Measurements from ENCODE around the gene PLPP4. TPM values are rescaled to one million over a fixed set of nuclear protein-coding genes. Genes with fewer than 3 reads are reported as not detected.

The PLPP4 gene
- total RNA-seq, 4 donors from 2014 or later = 0.60 TPM; not detected in 3

DNA sequence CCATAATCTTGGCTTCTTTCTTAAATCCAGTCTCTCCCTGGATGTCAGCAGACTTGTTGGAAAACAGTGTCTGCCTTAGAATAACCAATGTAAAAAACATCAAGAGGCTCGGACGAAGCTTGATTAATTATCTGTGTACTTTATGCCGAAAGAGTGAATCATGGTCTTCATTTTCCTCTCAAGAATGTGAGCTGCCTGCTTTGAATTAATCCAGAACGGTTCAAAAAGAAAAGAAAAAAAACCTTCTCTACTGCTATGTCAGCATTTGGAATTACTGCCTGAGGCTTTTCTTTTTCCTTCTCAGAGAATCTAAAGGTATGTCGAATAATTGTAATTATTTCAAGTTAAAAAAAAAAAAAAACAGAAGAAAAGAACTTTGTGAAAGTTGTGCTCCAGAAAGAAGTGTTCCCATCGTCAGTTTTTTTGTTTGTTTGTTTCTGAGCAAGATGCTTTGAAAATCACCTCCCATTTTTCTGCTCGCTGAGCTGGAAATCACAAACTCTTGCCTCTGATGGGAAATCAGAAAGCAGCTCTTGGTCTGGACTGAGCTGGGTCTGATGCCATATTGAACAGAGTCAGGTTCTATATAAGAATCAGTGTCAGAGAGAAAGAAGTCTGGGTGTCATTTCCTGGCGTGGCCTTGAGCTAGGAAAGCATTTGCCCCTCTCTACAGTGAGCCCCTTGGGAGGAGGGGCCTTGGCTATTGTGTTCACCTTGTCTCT is 20.2 kb downstream of the PLPP4 start:
- Histone ChIP-seq H3K4me1 (no peaks in the 10 kb centered on the region), H3K9me3 (no peaks in the 10 kb centered on the region), H3K36me3 (no peaks in the 10 kb centered on the region), H3K27me3 (no peaks in the 10 kb centered on the region), H3K4me3 (no peak overlapping the region), H3K27ac (no peak overlapping the region)
- no peak for DNase-seq (ENCODE audit: low spot score in 2 of 2)
- 38% methylated on average over 8 of the region's 8 CpGs for whole genome bisulfite sequencing
- TF ChIP-seq EP300 (IDR thresholded peaks at IDR 0.05) (no peak), POLR2AphosphoS5 (IDR thresholded peaks at IDR 0.05) (no peak), POLR2A (IDR thresholded peaks at IDR 0.05) (no peak)
- TF ChIP-seq, protein P1, sequence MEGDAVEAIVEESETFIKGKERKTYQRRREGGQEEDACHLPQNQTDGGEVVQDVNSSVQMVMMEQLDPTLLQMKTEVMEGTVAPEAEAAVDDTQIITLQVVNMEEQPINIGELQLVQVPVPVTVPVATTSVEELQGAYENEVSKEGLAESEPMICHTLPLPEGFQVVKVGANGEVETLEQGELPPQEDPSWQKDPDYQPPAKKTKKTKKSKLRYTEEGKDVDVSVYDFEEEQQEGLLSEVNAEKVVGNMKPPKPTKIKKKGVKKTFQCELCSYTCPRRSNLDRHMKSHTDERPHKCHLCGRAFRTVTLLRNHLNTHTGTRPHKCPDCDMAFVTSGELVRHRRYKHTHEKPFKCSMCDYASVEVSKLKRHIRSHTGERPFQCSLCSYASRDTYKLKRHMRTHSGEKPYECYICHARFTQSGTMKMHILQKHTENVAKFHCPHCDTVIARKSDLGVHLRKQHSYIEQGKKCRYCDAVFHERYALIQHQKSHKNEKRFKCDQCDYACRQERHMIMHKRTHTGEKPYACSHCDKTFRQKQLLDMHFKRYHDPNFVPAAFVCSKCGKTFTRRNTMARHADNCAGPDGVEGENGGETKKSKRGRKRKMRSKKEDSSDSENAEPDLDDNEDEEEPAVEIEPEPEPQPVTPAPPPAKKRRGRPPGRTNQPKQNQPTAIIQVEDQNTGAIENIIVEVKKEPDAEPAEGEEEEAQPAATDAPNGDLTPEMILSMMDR (IDR thresholded peaks at IDR 0.05) = no peak

DNA sequence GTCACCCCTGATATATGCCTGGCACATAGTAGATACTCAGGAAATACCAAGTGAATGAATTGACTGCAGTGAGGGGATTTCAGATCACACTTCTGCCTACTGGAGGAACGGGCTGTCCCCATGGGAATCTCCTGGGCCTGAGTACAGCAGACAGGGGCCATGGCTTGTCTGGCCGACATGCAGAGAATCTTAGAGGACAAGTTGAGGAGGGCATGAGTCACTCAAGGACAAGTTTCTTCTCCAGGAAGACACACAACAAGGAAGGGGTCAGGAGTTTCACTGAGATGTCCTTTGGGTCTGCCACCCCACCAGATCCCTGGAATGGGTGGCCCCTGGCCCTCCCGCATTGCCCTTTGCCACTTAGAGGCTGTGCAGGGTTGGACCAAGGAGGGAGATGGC is 20.7 kb downstream of the PLPP4 start:
- Histone ChIP-seq H3K9me3 (no peaks in the 10 kb centered on the region), H3K4me3 (no peak overlapping the region), H3K27me3 (no peaks in the 10 kb centered on the region), H3K36me3 (no peaks in the 10 kb centered on the region), H3K27ac (no peak overlapping the region), H3K4me1 (no peaks in the 10 kb centered on the region)
- no peak for DNase-seq (ENCODE audit: low spot score in 2 of 2)
- 52% methylated on average over 3 of the region's 3 CpGs for WGBS
- TF ChIP-seq, protein P1 (IDR thresholded peaks at IDR 0.05) = no peak
- TF ChIP-seq EP300 (IDR thresholded peaks at IDR 0.05) (no peak), POLR2AphosphoS5 (IDR thresholded peaks at IDR 0.05) (no peak), POLR2A (IDR thresholded peaks at IDR 0.05) (no peak)

DNA sequence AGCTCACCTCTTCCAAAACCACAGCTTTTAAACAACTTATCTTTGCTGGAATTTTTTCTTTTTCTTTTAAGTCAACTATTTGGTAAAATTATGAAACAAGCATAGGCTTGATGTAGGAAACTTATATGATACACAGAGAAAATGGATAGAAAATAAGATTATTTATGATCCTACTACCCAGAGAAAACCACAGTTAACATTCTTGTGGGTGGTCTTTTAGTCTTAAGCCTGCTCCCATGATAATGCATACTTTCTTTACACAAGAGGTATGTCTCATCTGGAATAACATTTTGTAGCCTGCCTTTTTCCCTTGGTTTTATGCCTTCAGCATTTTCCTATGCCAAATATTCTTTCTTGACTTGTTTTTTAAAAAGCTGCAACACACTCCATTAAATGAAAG is 21.4 kb downstream of the PLPP4 start:
- TF ChIP-seq POLR2A (IDR thresholded peaks at IDR 0.05) (no peak), POLR2AphosphoS5 (IDR thresholded peaks at IDR 0.05) (no peak), EP300 (IDR thresholded peaks at IDR 0.05) (no peak)
- TF ChIP-seq, protein P1 (IDR thresholded peaks at IDR 0.05) = no peak
- DNase-seq (ENCODE audit: low spot score in 2 of 2) = no peak
- no peak overlapping the region for H3K4me3 ChIP-seq
- H3K27me3 ChIP-seq = no peaks in the 10 kb centered on the region
- no peaks in the 10 kb centered on the region for H3K9me3 ChIP-seq
- H3K27ac ChIP-seq = no peak overlapping the region
- H3K4me1 ChIP-seq = no peaks in the 10 kb centered on the region
- no peaks in the 10 kb centered on the region for H3K36me3 ChIP-seq

DNA sequence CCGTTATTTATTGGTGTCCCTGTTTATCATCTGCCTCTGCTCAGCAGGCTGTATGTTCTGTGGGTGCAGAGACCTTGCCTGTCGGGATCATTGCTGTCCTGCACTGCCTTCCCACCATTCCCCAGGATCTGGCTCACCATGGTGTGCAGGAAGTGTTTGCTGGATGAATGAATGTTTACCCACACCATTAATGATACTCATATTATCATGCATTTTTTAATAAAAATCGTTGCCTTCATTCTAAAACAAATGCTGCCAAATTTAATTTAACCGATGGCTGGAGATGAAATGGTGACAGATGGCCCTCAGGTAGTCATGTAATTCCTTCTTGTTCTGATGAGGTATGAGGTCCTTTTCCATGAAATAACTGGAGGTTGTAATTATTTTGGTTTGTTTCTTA is 22.5 kb downstream of the PLPP4 start:
- H3K4me1 ChIP-seq = no peaks in the 10 kb centered on the region
- DNase-seq (ENCODE audit: low spot score in 2 of 2) = no peak
- 68% methylated on average over 4 of the region's 4 CpGs for WGBS

DNA sequence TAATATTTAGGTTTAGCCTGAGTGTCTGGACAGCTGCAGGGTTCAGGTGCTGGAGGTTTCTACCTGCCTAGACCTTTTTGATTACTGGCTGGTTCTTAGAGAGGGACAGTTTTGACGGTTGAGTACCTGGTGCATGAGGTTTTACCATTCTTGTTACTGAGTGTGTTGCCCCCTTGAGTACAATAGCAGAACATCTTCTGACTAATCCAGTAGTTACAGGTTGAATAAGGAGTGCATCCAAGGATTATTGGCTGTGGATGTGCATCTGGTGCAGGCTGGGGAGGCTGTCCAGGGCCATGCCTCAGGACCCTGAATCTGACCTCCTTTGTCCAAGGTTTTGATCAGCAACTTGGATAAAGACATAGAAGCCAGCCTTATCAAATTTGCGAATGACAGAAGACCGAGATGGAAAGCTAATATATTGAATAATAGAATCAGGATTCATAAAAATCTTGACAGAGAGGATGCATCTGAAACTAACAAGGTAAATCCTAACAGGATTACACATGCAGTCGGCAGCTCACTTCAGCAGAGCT is 23.1 kb downstream of the PLPP4 start:
- H3K36me3 ChIP-seq = no peaks in the 10 kb centered on the region
- no peak overlapping the region for H3K4me3 ChIP-seq
- H3K27ac ChIP-seq = no peak overlapping the region
- DNase-seq (ENCODE audit: low spot score in 2 of 2) = no peak
- H3K4me1 ChIP-seq = no peaks in the 10 kb centered on the region
- no peaks in the 10 kb centered on the region for H3K27me3 ChIP-seq
- WGBS = 74% methylated on average over 4 of the region's 4 CpGs
- no peaks in the 10 kb centered on the region for H3K9me3 ChIP-seq
- TF ChIP-seq POLR2AphosphoS5 (IDR thresholded peaks at IDR 0.05) = no peak
- no peak for TF ChIP-seq EP300 (IDR thresholded peaks at IDR 0.05)
- TF ChIP-seq POLR2A (IDR thresholded peaks at IDR 0.05) = no peak
- TF ChIP-seq, protein P1 (IDR thresholded peaks at IDR 0.05) = no peak

More for the DNA sequence above, 22.5 kb downstream of the PLPP4 start:
- Histone ChIP-seq H3K4me3 (no peak overlapping the region), H3K27ac (no peak overlapping the region), H3K9me3 (no peaks in the 10 kb centered on the region), H3K27me3 (no peaks in the 10 kb centered on the region), H3K36me3 (no peaks in the 10 kb centered on the region)
- no peak for TF ChIP-seq POLR2AphosphoS5 (IDR thresholded peaks at IDR 0.05)
- TF ChIP-seq EP300 (IDR thresholded peaks at IDR 0.05) = no peak
- no peak for TF ChIP-seq POLR2A (IDR thresholded peaks at IDR 0.05)
- TF ChIP-seq, protein P1 (IDR thresholded peaks at IDR 0.05) = no peak

All from suprapubic skin (tissue), 4 donors.